GM20431 (cell line): ENCODE results near the gene NR4A2.

Source experiments
- in situ Hi-C: fragments of 300-500 bp; cut with MseI, MboI; formaldehyde crosslinking; loops from one replicate; pipeline ENCODE4 v1.15.0; 2020; ENCODE audit warnings: low sequenced_read_pairs; ENCODE audit not compliant: unreplicated experiment

The NR4A2 gene

DNA sequence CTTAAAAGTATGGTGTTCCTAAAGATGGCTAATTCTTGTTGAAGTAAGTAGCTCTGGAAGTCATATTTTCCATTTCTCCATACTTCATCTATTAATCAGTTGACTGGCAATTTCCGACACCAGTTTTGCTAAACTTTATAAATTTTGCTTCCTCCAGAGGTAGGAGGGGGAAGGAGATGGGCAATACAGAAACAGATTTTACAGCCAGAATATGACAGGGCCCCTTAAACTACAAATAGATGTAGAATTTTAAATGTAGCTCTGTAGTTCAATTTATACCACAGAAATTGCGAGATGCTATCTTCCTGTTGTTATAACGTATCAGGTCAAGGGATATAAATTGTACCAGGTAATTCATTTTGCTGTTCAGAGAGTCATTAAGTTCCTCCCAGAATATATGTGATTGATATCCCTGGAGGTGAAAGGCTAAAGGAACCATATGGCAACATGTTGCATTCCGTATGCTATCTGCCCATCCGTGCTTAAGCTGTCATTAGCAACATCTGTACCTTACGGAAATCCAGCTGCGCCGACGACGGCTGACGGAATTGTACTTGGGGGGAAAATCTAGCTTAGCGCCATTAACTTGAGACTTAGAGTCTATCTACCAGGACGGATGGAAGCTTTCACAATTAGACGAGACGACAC is 8.4 kb upstream of the NR4A2 start:
- in situ Hi-C loops, result no loop called here

DNA sequence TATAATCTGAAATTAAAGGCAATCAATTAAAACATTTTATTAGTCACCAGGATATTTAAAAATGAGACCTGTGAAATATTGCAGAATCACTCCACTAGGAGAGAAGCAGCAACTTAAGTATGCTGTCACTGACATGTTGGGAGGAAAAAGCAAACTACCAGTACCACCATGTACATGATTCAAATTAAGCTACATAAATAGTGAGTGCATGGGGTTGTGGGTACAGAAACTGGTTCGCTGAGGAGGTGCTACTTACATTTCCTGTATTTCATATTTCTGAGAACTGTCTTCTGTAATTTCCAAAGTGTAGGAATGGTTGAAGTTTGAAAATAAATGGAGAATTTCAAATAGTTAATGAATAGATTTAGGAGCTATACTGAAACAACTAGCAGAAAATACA is 7.9 kb upstream of the NR4A2 start:
- in situ Hi-C loops, result no loop called here

DNA sequence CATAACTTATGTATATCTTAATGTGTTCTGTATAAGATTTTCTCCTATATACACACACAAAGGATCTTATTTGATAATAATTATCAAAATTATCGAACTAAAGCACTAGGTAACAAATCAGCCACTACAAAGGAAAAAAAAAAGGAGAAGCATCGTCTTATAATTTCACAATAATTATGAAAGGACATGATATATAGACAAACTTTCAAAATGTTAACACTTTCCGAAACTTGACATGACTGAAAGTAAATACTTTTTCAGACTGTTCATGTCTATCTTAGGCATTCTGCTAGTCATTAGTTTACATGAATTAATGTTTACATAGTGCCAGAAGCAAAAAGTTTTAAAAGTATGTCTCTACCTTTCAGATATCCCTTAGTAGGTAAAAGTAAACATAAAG is 7.3 kb upstream of the NR4A2 start:
- in situ Hi-C loops, result no loop called here

DNA sequence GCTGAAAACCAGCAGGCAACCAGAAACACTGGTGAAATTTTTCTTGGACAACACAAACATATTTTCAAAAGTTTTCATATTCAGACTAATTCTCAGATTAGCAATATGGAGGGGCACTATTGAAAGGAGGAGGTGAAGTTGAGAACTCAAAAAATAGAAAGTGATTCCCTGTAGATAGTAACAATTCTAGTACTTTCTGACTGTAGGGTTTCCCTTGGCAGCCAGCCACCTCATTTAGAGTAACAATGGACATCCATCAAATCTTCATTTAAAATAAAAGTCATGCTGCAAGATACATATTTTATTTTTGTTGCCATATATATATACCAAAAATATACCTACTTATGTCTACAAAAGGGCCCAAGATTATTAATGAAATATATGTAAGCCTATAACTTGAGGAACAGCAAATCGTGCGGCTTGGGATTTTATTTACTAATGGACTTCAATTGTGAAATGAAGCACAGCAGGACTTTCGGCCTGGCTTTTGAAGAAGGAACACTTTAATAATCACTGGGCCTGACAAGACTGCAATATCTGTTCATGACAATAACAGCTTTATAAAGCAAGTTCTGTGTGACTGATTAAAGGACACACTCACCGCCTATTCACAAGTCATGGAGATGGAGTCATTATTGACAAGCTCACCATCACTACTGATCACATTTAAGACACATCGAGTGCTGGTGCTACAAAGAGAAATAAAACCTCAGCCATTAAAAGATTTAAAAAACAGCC is 6.8 kb upstream of the NR4A2 start:
- in situ Hi-C loops, result no loop called here

DNA sequence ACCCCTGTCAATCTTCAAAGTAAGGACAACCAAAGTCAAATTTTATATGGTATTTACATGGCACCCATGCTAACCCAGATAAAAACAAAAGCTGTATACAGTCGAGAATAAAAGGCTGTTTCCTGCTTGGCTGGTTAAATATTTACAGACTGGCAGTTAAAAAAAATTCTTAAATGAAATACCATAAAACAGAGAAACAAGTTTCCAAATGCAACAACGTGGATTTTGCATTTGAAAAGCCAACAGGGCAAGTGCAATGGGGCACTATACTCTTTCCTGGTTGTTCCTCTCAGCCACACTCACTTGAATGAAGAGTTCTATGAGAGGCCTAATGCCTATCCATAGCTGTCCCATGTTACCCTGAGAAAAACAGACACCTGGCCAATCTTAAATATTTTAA is 6.1 kb upstream of the NR4A2 start:
- in situ Hi-C loops, result no loop called here

DNA sequence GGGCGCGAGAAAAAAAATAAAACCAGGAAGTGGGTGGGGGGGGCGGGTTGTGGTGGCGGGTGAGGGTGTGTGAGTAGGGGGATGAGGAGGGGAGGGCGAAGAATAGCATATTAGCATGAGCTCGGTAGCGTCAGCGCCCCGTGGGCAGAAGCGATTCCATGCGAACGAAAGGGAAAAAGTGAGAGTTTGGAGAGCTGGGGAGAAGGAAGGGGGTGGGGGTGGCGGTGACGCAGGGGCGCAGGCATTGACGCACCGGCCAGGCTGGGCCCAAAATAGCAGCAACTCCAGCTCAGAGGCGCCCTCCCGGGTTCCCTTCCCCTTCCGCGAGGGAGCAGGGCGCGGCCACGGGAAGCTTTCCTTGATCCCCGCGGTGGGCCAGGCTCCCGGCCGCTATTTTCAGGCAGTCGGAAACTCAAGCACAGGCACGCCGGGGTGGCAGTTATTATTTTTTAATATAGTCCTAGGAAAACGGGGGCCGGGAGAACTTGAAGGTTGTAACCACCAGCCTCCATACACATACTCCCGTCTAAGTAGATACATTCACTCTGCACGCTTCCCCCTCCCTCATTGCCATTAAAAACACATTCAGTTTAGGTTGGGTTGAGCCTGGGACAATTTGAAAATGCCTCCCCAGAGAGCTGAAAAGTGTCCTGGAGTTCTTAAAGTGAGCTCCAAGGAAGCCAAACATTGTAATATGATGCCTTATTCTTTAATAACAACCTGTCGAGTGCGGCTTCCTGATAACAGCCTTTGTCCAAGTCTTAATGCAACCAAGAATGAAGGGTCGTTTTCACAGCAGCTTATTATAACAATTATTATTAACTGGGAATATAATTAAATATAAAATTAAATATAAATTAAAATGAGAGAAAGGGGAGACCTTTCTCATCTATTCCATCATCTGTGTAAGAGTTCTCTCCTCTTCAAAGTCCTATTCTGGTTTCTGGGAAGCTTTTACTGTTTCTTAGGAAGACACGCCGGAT is 2.3 kb upstream of the NR4A2 start:
- in situ Hi-C loops, result no loop called here

DNA sequence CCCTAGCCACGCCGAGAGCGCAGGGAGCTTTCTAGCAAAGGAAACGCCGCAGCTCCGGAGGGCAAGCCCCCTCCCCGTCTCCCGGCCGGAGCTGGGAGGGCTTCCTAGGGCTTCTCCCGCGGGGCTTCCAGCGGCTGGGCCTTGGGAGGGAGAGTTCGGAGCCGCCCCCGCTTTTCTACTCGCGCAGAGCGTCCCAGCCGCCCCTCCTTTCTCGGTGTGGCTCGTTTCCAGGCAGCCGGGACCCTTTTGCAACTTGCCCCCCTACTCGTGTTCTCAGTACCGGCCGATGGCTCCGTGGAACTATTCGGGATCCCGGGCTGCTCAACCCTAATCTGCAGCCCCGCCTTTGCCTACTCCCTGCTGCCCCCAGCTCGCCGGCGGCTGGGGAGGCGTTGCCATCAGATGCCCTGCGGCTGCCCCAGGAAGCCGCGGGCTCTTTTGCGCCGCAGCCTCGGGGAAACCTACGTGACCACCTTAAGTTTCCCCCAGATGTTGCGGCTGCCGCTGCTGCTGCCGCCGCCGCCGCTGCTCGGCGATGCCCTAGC is 1.5 kb upstream of the NR4A2 start:
- in situ Hi-C loops, result no loop called here

DNA sequence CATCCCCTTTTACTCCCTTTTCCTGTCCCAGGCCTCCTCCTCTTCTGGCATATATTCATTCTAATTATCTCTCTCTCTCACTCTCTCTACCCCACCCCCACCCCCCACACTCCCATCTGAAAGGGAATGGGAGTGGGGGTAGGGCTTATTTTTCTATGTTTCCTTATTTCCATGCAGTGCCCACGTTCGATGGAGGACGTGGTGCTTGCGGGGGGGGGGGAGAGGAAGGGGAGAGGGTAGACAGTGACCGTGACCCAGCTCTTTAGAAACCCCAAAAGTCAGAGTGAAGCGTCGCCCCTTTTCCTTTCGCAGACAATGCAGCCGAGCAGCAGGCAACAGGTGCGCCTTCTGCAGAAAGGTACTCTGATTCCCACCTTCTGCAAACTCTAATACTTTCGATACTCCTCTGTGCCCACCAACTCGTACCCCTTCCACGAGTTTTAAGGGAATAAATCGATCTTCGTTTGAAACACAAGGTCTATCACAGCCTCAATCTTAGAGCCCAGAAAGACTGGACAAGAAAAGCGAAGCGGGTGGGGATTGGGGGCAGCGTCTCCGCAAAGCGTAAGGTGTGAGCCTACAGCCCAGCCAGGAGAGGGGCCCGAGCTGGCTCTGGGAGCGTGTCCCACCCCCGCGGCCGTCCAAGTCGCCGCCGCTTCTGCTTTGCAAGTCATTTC is 891 bp upstream of the NR4A2 start:
- in situ Hi-C loops, result no loop called here

DNA sequence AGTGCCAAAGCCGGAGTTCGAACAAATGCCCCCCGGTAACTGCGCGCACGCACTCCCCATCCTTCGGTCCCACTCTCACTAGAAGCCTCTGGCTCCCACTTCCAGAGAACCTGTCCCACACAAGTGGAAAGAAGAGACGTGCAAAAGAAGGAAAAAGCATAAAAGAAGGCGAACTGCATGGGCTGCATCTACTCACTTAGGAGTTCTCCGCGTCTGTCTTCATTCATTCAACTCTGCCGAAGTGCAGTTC is 312 bp downstream of the NR4A2 start:
- in situ Hi-C loops, result no loop called here

DNA sequence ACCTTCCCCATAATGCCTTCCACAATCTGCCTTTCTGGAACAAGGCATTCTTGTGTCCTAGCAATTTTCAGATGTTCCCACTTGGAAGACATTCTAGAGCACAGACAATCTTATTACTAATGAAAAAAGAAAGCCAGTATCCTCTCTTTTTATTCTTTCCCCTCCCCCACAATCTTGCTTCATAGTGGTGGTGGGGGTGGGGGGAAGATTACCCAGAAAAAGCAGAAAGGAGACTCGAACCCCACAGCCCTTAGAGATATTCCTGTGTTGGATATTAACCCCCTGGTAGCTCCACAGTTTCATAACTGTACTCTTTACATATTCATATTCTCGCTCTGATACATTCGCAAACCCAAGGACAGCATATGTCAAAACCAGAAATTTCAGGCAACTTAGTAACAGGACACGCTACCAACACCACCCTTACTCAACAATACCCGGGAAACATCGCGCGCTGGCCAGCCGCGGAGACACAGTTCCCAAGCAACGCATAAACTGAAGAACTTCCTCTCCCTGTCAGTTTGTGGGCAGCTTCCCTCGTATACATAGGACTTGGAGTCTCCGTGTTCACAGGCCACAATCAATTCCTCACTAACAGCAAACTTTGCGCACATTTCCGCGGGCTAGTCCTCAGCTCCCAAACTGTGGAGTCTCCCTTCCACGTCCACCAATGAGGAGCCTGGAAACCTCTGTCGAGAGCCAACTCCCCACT is 793 bp downstream of the NR4A2 start:
- in situ Hi-C loops, result no loop called here

DNA sequence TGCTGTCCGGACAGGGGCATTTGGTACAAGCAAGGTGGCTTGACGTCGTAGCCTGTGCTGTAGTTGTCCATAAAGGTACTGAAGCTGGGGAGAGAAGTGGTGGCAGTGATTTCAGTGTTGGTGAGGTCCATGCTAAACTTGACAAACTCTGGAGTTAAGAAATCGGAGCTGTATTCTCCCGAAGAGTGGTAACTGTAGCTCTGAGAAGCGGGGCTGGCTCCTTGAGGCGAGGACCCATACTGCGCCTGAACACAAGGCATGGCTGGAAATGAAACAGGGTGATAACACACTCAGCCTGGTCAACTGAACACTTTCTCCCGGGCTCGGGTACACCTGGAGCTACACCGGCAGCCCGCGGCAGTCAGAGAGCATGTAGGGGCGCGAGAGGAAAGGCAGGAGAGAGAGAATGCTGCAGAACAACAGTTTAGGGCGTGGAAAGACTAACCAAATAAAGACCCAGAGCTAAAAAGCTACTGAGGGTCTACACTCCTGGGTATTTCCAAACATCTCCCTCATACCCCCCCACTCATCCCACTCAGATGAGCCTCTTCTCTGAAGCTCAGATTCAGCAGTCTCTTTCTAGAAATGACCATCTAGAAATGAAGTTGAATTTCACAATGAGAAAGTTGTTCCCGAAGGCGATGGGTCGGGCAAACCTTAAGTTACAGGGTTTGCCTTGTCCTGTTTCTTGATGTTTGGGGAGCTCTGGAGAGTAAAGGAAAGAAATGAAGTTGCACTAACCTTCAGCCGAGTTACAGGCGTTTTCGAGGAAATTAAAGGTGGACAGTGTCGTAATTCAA is 2.4 kb downstream of the NR4A2 start:
- in situ Hi-C loops, result loop anchor here (10.0 kb wide), 1 partner anchor 255 kb away; no protein-coding TSS in a partner anchor

DNA sequence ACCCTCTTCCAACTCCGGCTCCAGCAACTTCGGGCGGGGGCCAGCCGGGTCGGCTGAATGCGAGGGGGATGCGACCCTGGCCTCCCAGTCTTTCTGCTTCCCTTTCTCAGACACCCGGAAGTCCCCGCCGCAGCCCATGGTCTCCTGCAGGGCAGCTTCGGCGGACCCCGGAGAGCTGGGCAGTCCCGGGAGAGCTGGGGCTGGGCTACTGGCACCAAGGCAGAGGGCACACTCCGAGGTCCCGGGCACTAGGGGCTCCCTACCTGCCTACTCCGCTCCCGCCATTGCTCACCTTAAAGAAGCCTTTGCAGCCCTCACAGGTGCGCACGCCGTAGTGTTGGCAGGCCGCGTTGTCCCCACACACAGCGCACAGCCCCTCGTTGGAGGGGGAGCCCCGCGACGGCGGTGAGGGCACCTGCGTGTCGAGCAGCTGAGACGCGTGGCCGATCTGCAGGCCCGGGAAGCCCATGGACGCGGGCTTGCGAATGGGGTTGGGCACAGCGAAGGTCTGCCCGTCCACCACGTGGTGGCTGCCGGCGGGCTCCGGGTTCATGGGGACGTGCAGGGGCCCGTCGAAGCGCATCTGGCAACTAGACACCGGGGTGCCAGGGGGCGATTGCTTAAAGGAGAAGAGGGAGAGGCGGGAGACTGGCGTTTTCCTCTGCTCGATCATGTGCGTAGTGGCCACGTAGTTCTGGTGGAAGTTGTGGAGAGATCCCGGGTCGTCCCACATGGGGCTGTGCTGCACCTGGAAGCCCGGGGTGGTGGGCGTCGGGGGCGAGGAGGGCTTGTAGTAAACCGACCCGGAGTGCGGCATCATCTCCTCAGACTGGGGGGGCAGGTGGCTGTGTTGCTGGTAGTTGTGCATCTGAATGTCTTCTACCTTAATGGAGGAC is 3.2 kb downstream of the NR4A2 start:
- in situ Hi-C loops, result loop anchor here (10.0 kb wide), 1 partner anchor 256 kb away; no protein-coding TSS in a partner anchor

DNA sequence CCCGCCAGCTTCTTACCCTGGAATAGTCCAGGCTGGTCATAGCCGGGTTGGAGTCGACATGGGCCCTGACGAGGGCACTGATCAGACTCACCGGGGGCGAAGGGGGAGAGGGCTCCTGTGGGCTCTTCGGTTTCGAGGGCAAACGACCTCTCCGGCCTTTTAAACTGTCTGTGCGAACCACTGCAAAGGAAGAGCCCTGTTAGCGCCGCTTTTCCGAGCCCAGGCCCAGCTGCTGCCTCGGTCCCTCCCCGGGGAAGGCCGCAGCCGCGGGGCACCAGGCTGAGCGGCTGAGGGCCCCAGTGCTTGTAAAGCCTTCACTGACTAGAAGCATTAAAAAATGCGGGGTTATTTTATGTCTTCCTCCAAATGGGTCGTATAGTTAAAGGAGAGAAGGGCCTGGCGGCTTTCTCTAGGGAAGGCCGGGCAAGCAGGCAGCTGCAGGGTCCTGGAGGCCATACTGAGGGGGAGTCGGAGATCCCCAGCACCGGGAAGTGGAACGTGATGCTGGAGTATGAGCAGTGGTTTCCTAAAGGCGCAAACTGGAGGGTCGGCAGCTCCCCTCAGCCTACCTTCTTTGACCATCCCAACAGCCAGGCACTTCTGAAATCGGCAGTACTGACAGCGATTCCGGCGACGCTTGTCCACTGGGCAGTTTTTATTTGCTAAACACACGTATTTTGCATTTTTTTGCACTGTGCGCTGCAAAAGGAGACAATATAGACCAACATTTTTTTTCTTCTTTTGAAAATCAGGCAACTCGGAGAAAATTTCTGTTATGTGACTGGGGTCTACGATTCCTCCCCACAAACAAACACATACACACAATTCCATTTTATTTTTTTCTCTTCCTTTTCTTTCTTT is 4.5 kb downstream of the NR4A2 start:
- in situ Hi-C loops, result loop anchor here (10.0 kb wide), 1 partner anchor 257 kb away; no protein-coding TSS in a partner anchor

DNA sequence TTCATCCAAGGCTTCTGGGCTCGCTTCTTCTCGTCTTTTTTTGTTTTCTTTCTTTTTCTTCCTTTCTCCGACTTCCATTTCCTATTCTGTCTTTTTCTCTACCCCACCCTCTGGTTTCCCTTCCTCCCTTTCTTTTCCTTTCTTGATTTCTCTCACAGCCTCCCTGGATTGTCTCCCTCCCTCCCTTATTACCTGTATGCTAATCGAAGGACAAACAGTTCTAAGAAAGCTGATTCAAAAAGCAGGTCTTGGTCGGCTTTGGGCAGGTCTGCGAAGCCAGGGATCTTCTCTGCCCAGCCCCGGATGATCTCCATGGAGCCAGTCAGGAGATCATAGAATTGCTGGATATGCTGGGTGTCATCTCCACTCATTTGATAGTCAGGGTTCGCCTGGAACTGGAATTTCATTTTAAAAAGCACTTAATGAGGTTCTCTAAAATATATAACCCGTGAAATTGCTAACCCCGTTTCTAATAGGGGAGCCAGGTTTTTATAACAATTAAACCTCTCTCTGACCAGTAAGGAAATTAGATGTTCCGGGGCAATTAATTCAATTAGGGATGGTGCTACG is 5.9 kb downstream of the NR4A2 start:
- in situ Hi-C loops, result loop anchor here (10.0 kb wide), 1 partner anchor 258 kb away; no protein-coding TSS in a partner anchor

DNA sequence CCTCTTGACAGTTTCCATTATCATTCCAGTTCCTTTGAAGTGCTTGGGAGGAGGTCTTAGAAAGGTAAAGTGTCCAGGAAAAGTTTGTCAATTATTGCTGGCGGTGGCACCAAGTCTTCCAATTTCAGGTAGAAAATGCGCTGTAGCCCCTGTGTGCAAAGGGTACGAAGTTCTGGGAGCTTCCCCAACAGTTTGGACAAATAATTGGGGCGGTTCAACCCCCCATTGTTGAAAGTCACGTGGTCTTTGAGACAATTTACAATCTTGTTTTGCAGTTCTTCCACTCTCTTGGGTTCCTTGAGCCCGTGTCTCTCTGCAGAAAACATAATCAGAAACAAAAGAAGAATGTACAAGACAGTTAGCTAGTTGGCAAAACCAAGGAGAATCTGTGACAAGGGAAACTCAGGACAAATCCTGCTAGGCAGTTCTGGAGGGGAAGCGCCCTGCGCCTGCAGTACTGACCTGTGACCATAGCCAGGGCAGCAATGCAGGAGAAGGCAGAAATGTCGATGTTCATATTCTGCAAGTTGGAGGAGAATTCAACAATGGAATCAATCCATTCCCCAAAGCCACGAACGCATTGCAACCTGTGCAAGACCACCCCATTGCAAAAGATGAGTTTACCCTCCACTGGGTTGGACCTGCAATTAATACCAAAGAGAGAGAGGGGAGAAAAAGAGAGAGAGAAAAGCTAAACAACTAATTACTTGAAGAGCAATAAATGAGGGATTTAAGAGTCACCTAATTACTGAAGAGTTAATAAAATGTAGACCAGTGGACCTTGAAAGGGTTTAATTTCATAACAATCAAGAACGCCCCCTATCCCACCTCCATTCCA is 6.6 kb downstream of the NR4A2 start:
- in situ Hi-C loops, result loop anchor here (10.0 kb wide), 1 partner anchor 259 kb away; no protein-coding TSS in a partner anchor
